ENCODE measurements around the gene OSGIN1. TPM values are rescaled to one million over a fixed set of nuclear protein-coding genes. Genes with fewer than 3 reads are reported as not detected.

The OSGIN1 gene
- total RNA-seq, 1 donor from 2014 or later, result 0.31 TPM

- no peak for DNase-seq (ENCODE audit: low spot score)
- no peak for TF ChIP-seq CTCF (IDR thresholded peaks at IDR 0.05; ENCODE audit: unreplicated experiment)
These were observed 21.5 kb upstream of the OSGIN1 start for GRCh38 chr16:83931556-83931955.

GRCh38 chr16:83932304-83932703, 20.7 kb upstream of the OSGIN1 start:
- DNase-seq (ENCODE audit: low spot score), result no peak
- Mint-ChIP-seq H3K27me3 (ENCODE audit: unreplicated experiment) (peaks cover 16% of the 10 kb centered on the region), H3K4me1 (ENCODE audit: unreplicated experiment) (no peaks in the 10 kb centered on the region), H3K4me3 (ENCODE audit: unreplicated experiment) (no peak overlapping the region), H3K27ac (ENCODE audit: unreplicated experiment) (no peak overlapping the region), H3K36me3 (ENCODE audit: low read depth, unreplicated experiment) (peaks cover 2% of the 10 kb centered on the region), H3K9me3 (ENCODE audit: unreplicated experiment) (no peaks in the 10 kb centered on the region)
- TF ChIP-seq CTCF (IDR thresholded peaks at IDR 0.05; ENCODE audit: unreplicated experiment), result no peak

More at GRCh38 chr16:83931556-83931955, 21.5 kb upstream of the OSGIN1 start:
- H3K27ac Mint-ChIP-seq (ENCODE audit: unreplicated experiment), result no peak overlapping the region
- peaks cover 3% of the 10 kb centered on the region for H3K4me1 Mint-ChIP-seq (ENCODE audit: unreplicated experiment)
- no peak overlapping the region for H3K4me3 Mint-ChIP-seq (ENCODE audit: unreplicated experiment)
- H3K9me3 Mint-ChIP-seq (ENCODE audit: unreplicated experiment), result no peaks in the 10 kb centered on the region
- H3K27me3 Mint-ChIP-seq (ENCODE audit: unreplicated experiment), result peaks cover 12% of the 10 kb centered on the region
- H3K36me3 Mint-ChIP-seq (ENCODE audit: low read depth, unreplicated experiment), result peaks cover 4% of the 10 kb centered on the region

GRCh38 chr16:83932955-83933673, 19.9 kb upstream of the OSGIN1 start:
- H3K27ac Mint-ChIP-seq (ENCODE audit: unreplicated experiment), result no peak overlapping the region
- H3K4me3 Mint-ChIP-seq (ENCODE audit: unreplicated experiment), result no peak overlapping the region
- no peak for TF ChIP-seq CTCF (IDR thresholded peaks at IDR 0.05; ENCODE audit: unreplicated experiment)

DNA sequence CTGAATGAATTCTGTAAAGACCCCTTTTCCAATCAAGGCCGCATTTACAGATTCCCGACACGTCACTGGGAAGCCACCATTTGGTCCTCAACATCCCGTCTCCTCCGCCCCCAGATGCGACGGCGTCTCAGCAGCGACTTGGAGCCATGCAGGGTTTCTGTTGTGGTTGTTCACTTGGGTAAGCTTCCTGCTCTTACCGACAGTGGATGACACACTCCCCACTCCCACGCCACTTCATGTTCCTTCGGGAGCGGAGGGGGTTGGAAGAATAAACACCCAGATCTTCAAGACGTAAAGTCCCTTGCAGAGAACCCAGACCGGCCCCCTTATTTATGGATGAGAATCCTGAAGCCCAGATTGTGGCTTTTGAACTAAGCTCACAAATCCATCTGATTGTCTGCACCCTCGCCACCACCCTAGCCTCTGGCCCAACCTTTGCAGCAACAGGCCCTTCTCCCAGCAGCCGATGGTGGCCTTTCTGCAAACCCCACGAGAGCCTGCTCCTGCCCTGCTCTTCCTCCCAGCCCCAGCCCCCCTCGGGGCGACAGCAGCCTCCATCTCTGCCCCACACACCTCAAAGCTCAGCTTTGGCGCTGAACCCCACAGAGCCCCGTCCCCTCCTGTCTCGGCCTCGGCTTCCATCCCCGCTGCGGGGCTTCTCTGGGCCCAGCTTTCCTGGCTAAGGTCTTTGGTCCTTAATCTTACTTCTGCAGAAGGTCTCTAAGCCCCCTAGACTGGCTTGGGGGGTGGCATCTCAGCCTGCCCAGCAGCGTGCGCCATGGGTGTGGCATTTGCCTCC, 19.0 kb upstream of the OSGIN1 start:
- Mint-ChIP-seq H3K27ac (ENCODE audit: unreplicated experiment) (no peak overlapping the region), H3K4me1 (ENCODE audit: unreplicated experiment) (peaks cover 7% of the 10 kb centered on the region), H3K9me3 (ENCODE audit: unreplicated experiment) (no peaks in the 10 kb centered on the region), H3K27me3 (ENCODE audit: unreplicated experiment) (peaks cover 19% of the 10 kb centered on the region), H3K4me3 (ENCODE audit: unreplicated experiment) (no peak overlapping the region), H3K36me3 (ENCODE audit: low read depth, unreplicated experiment) (no peaks in the 10 kb centered on the region)
- DNase-seq (ENCODE audit: low spot score), result no peak
- TF ChIP-seq CTCF (IDR thresholded peaks at IDR 0.05; ENCODE audit: unreplicated experiment), result no peak

More at GRCh38 chr16:83932955-83933673, 19.9 kb upstream of the OSGIN1 start:
- Mint-ChIP-seq H3K36me3 (ENCODE audit: low read depth, unreplicated experiment) (no peaks in the 10 kb centered on the region), H3K4me1 (ENCODE audit: unreplicated experiment) (no peaks in the 10 kb centered on the region), H3K27me3 (ENCODE audit: unreplicated experiment) (peaks cover 16% of the 10 kb centered on the region), H3K9me3 (ENCODE audit: unreplicated experiment) (no peaks in the 10 kb centered on the region)
- no peak for DNase-seq (ENCODE audit: low spot score)

DNA sequence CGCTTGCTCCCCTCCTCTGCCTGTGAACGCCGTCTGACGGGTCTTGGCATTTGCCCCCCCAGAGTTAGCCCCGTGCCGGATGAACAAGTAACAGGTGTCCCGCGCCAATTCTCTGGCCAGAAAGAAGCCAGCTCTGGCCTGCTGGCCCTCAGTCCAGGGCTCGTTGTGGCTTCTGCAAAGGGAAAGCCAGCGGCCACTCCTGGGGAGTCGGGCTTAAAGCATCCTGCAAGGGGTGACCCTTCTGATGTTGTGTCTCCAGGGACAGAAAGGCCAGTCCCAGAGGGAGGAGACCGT, 18.4 kb upstream of the OSGIN1 start:
- Mint-ChIP-seq H3K4me3 (ENCODE audit: unreplicated experiment) (no peak overlapping the region), H3K36me3 (ENCODE audit: low read depth, unreplicated experiment) (no peaks in the 10 kb centered on the region), H3K27ac (ENCODE audit: unreplicated experiment) (no peak overlapping the region), H3K27me3 (ENCODE audit: unreplicated experiment) (peaks cover 23% of the 10 kb centered on the region), H3K4me1 (ENCODE audit: unreplicated experiment) (peaks cover 12% of the 10 kb centered on the region), H3K9me3 (ENCODE audit: unreplicated experiment) (no peaks in the 10 kb centered on the region)
- no peak for DNase-seq (ENCODE audit: low spot score)
- no peak for TF ChIP-seq CTCF (IDR thresholded peaks at IDR 0.05; ENCODE audit: unreplicated experiment)
